ENCODE data around the gene CCDC9B. TPM values are rescaled to one million over a fixed set of nuclear protein-coding genes. Genes with fewer than 3 reads are reported as not detected.

Gene CCDC9B
- total and polyA plus RNA-seq, 9 donors: 1.8 to 22.2 (median 7.3) TPM

- no peak overlapping the region for H3K27ac ChIP-seq
- TF ChIP-seq, protein P1, sequence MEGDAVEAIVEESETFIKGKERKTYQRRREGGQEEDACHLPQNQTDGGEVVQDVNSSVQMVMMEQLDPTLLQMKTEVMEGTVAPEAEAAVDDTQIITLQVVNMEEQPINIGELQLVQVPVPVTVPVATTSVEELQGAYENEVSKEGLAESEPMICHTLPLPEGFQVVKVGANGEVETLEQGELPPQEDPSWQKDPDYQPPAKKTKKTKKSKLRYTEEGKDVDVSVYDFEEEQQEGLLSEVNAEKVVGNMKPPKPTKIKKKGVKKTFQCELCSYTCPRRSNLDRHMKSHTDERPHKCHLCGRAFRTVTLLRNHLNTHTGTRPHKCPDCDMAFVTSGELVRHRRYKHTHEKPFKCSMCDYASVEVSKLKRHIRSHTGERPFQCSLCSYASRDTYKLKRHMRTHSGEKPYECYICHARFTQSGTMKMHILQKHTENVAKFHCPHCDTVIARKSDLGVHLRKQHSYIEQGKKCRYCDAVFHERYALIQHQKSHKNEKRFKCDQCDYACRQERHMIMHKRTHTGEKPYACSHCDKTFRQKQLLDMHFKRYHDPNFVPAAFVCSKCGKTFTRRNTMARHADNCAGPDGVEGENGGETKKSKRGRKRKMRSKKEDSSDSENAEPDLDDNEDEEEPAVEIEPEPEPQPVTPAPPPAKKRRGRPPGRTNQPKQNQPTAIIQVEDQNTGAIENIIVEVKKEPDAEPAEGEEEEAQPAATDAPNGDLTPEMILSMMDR (IDR thresholded peaks at IDR 0.05): no peak
- TF ChIP-seq EP300 (IDR thresholded peaks at IDR 0.05) (no peak), POLR2A (IDR thresholded peaks at IDR 0.05) (no peak)
- WGBS, 3 donors: 76 to 85% (median 82%) methylated on average over 7 of the region's 7 CpGs
These were observed 11.7 kb upstream of the CCDC9B start for GRCh38 chr15:40352281-40352901.

DNA sequence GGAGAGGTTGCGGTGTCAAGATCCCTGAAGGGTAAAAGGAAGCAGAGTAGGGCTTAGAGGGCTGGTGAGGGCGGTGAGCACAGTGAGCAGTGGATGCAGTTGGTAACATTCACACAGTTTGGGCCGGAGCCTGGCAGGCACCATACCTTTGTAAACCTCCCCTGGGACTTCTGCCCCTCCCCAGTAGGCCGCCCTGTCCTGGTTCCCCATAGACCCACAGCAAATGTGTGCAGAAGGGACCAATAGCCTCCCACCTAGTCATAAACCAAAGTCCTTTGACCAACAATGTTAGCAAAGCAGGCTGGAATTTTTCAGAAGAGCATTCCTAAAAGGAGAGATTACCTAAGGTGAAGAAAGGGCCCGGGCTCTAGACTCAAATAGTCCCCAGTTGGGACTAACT, 8.4 kb upstream of the CCDC9B start:
- H3K27ac ChIP-seq: no peak overlapping the region
- H3K36me3 ChIP-seq: no peaks in the 10 kb centered on the region
- no peak for DNase-seq
- no peaks in the 10 kb centered on the region for H3K27me3 ChIP-seq
- intact Hi-C loops (cut with DNase I): loop anchor here in 1 of 4 donors (10.0 kb wide), 1 partner anchor 244 kb away; the partner anchor contains the start of gene BMF
- TF ChIP-seq POLR2A (IDR thresholded peaks at IDR 0.05) (no peak), EP300 (IDR thresholded peaks at IDR 0.05) (no peak)
- TF ChIP-seq, protein P1 (IDR thresholded peaks at IDR 0.05): no peak
- H3K4me1 ChIP-seq (ENCODE audit: insufficient read depth): peaks cover 2% of the 10 kb centered on the region
- H3K9me3 ChIP-seq: no peaks in the 10 kb centered on the region
- no peak overlapping the region for H3K4me3 ChIP-seq
- WGBS, 3 donors: 87 to 93% (median 90%) methylated on average over 5 of the region's 5 CpGs

More at GRCh38 chr15:40352281-40352901, 11.7 kb upstream of the CCDC9B start:
- intact Hi-C loops (cut with DNase I): no loop called here
- Histone ChIP-seq H3K27me3 (no peaks in the 10 kb centered on the region), H3K4me3 (peak overlapping the region; percentile 4), H3K9me3 (no peaks in the 10 kb centered on the region), H3K4me1 (ENCODE audit: insufficient read depth) (no peaks in the 10 kb centered on the region), H3K36me3 (no peaks in the 10 kb centered on the region)
- no peak for DNase-seq

GRCh38 chr15:40348474-40348870, 7.7 kb upstream of the CCDC9B start:
- Histone ChIP-seq H3K4me3 (no peak overlapping the region), H3K4me1 (ENCODE audit: insufficient read depth) (peaks cover 2% of the 10 kb centered on the region), H3K27me3 (no peaks in the 10 kb centered on the region), H3K9me3 (no peaks in the 10 kb centered on the region), H3K36me3 (no peaks in the 10 kb centered on the region), H3K27ac (no peak overlapping the region)
- no peak for TF ChIP-seq EP300 (IDR thresholded peaks at IDR 0.05)
- TF ChIP-seq, protein P1 (IDR thresholded peaks at IDR 0.05): no peak
- no peak for TF ChIP-seq POLR2A (IDR thresholded peaks at IDR 0.05)
- WGBS, 3 donors: 80 to 87% (median 85%) methylated on average over 5 of the region's 5 CpGs
- DNase-seq: no peak
- intact Hi-C loops (cut with DNase I): loop anchor here in 1 of 4 donors (10.0 kb wide), 1 partner anchor 244 kb away; the partner anchor contains the start of gene BMF

GRCh38 chr15:40347559-40348473, 7.1 kb upstream of the CCDC9B start:
- Histone ChIP-seq H3K9me3 (no peaks in the 10 kb centered on the region), H3K27me3 (no peaks in the 10 kb centered on the region), H3K27ac (no peak overlapping the region), H3K36me3 (no peaks in the 10 kb centered on the region), H3K4me3 (no peak overlapping the region), H3K4me1 (ENCODE audit: insufficient read depth) (peaks cover 2% of the 10 kb centered on the region)
- intact Hi-C loops (cut with DNase I): loop anchor here in 1 of 4 donors (10.0 kb wide), 1 partner anchor 243 kb away; the partner anchor contains the start of gene BMF
- TF ChIP-seq EP300 (IDR thresholded peaks at IDR 0.05) (no peak), POLR2A (IDR thresholded peaks at IDR 0.05) (no peak)
- TF ChIP-seq, protein P1 (IDR thresholded peaks at IDR 0.05): no peak
- 89 to 94% (median 92%) methylated on average over 11 of the region's 11 CpGs for WGBS, 3 donors
- DNase-seq: no peak
